ENCODE results near the gene ZNF732.
"Not testable (repeated sequence)": the region's sequence is repeated elsewhere in the genome, so short reads cannot be mapped to it uniquely, and the experiment has no call there.

Gene ZNF732

DNA sequence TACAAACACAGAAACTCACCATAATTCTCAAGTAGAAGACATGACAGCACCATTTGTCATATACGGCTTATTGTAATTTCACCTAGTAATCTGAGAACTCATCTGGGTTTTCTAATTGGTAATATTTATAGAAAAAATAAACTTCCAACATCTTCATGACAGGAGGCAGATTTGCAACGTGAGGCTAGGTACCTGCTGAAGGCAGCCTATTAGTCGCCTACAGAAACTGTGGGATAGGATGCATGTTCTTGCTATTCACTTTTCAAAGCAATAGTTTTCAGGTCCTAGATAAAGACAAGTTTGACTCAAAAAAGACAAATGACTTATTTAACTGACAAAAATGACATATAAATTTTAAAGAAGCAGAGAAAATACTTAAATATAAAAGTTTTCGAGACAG, 2.9 kb downstream of the ZNF732 start:
- no peaks in the 10 kb centered on the region for H3K36me3 ChIP-seq (ENCODE audit: insufficient read depth, low read length)
- H3K9ac ChIP-seq (ENCODE audit: low read depth, low read length), result no peak overlapping the region
- H3K9me3 ChIP-seq (ENCODE audit: control insufficient read depth, insufficient read depth, low read length), result peaks cover 2% of the 10 kb centered on the region; the same call in 1 of the 2 replicates
- no peaks in the 10 kb centered on the region for H3K4me1 ChIP-seq (ENCODE audit: insufficient read depth, low read length)

- peaks cover 9% of the 10 kb centered on the region; the same call in 1 of the 2 replicates for H3K9me3 ChIP-seq (ENCODE audit: control insufficient read depth, insufficient read depth, low read length)
- no peaks in the 10 kb centered on the region for H3K4me1 ChIP-seq (ENCODE audit: insufficient read depth, low read length)
- no peaks in the 10 kb centered on the region; the same call in 1 of the 2 replicates for H3K36me3 ChIP-seq (ENCODE audit: insufficient read depth, low read length)
- H3K9ac ChIP-seq (ENCODE audit: low read depth, low read length), result no peak overlapping the region
These were observed 10.5 kb downstream of the ZNF732 start for GRCh38 chr4:294732-295131.

DNA sequence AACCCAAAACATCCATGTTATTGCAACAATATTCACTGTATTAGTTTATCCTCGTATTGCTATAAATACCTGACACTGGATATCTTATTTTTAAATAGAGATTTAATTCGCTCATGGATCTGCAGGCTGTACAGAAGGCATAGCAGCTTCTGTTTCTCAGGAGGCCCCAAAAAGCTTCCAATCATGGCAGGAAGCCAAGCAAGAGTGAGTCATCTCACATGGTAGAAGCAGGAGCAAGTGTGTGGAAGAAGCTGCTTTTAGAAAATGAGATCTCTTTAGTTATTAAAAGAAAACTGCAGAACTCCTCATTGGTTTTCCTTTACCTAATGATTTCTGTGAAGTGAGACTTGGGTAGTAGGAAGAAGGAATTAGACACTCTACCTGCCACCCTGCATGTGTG, 16.4 kb downstream of the ZNF732 start:
- no peaks in the 10 kb centered on the region; the same call in 1 of the 2 replicates for H3K36me3 ChIP-seq (ENCODE audit: insufficient read depth, low read length)
- H3K9me3 ChIP-seq (ENCODE audit: control insufficient read depth, insufficient read depth, low read length), result peaks cover 6% of the 10 kb centered on the region; the same call in 1 of the 2 replicates

DNA sequence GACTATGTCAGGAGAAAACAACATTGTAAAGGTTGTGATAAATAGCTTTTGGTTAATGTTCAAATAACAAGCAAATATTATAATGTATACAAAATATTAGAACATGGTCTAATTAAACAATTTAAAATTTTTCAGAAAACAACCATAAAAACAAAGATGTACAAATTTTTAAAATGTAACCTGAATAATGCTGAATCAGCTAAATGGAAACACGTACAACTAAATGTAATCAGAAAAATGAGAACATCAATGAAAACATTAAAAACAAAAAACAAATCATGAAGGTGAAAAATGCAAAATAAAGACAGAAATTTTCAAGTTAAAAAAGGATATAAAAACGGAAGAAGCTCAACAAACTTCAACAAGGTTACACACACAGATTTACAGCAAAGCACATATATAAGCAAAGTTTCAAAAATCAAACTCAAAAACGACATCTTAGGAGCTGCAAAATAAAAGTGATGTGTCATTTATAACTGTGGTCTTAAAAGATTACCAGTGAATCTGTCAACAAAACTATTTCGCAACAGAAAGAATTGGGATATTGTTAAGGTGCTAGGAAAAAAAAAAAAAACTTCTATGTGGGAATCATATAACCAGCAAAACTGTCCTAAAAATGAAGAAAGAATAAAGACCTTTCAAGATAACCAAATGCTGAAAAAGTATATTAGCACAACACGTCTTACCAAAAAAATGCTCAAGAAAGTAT, 31.8 kb downstream of the ZNF732 start:
- Histone ChIP-seq H3K9me3 (ENCODE audit: control insufficient read depth, insufficient read depth, low read length) (peaks cover 33% of the 10 kb centered on the region), H3K36me3 (ENCODE audit: insufficient read depth, low read length) (no peaks in the 10 kb centered on the region; the same call in 1 of the 2 replicates), H3K4me1 (ENCODE audit: insufficient read depth, low read length) (no peaks in the 10 kb centered on the region), H3K9ac (ENCODE audit: low read depth, low read length) (no peak overlapping the region)

More for the DNA sequence above, 16.4 kb downstream of the ZNF732 start:
- Histone ChIP-seq H3K9ac (ENCODE audit: low read depth, low read length) (no peak overlapping the region), H3K4me1 (ENCODE audit: insufficient read depth, low read length) (no peaks in the 10 kb centered on the region)

DNA sequence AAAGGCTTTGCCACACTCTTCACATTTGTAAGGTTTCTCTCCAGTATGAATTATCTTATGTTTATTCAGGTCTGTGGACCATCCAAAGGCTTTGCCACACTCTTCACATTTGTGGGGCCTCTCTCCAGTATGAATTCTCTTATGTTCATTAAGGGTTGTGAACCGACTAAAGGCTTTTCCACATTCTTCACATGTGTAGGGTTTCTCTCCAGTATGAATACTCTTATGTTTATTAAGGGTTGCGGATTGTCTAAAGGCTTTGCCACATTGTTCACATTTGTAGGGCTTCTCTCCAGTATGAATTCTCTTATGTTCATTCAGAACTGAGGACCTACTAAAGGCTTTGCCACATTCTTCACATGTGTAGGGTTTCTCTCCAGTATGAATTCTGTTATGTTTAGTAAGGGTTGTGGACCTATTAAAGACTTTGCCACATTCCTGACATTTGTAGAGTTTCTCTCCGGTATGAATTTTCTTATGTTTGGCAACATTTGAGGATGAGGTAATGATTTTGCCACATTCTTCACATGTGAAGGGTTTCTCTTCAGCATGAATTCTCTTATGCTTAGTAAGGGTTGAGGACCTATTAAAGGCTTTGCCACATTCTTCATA, 33.7 kb downstream of the ZNF732 start:
- H3K9me3 ChIP-seq (ENCODE audit: control insufficient read depth, insufficient read depth, low read length), result peaks cover 36% of the 10 kb centered on the region
- H3K9ac ChIP-seq (ENCODE audit: low read depth, low read length), result no peak overlapping the region
- no peaks in the 10 kb centered on the region; the same call in 1 of the 2 replicates for H3K36me3 ChIP-seq (ENCODE audit: insufficient read depth, low read length)
- H3K4me1 ChIP-seq (ENCODE audit: insufficient read depth, low read length), result no peaks in the 10 kb centered on the region

DNA sequence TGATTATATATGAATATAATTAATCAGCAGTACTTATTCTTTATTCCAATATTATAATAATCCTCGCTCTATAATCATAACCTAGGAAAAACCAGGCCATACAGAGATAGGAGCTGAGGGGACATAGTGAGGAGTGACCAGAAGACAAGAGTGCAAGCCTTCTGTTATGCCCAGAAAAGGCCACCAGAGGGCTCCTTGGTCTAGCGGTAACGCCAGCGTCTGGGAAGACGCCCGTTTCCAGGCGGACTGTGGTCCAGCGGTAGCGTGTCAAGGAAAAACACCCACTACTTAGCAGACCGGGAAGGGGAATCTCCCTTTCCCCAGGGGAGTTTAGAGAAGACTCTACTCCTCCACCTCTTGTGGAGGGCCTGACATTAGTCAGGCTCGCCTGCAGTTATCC, 46.0 kb downstream of the ZNF732 start:
- H3K9ac ChIP-seq (ENCODE audit: low read depth, low read length); H3K4me1 ChIP-seq (ENCODE audit: insufficient read depth, low read length); H3K36me3 ChIP-seq (ENCODE audit: insufficient read depth, low read length): not testable (repeated sequence)
- H3K9me3 ChIP-seq (ENCODE audit: control insufficient read depth, insufficient read depth, low read length), result peaks cover 19% of the 10 kb centered on the region

DNA sequence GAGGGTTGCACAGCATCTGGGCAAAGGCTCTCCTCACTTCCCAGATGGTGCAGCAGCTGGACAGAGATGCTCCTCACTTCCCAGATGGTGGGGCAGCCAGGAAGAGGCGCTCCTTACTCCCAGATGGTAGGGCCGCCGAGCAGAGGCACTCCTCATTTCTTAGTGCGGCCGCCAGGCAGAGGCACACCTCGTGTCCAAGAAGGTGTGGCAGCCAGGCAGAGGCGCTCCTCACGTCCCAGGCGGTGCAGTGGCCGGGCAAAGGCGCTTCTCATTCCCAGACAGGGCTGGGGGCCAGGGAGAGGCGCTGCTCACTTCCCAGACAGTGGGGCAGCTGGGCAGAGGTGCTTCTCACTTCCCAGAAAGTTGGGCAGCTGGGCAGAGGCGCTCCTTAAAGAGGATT, 48.8 kb downstream of the ZNF732 start:
- Histone ChIP-seq H3K36me3 (ENCODE audit: insufficient read depth, low read length) (no peaks in the 10 kb centered on the region; the same call in 1 of the 2 replicates), H3K9me3 (ENCODE audit: control insufficient read depth, insufficient read depth, low read length) (peaks cover 30% of the 10 kb centered on the region), H3K9ac (ENCODE audit: low read depth, low read length) (no peak overlapping the region), H3K4me1 (ENCODE audit: insufficient read depth, low read length) (no peaks in the 10 kb centered on the region)

DNA sequence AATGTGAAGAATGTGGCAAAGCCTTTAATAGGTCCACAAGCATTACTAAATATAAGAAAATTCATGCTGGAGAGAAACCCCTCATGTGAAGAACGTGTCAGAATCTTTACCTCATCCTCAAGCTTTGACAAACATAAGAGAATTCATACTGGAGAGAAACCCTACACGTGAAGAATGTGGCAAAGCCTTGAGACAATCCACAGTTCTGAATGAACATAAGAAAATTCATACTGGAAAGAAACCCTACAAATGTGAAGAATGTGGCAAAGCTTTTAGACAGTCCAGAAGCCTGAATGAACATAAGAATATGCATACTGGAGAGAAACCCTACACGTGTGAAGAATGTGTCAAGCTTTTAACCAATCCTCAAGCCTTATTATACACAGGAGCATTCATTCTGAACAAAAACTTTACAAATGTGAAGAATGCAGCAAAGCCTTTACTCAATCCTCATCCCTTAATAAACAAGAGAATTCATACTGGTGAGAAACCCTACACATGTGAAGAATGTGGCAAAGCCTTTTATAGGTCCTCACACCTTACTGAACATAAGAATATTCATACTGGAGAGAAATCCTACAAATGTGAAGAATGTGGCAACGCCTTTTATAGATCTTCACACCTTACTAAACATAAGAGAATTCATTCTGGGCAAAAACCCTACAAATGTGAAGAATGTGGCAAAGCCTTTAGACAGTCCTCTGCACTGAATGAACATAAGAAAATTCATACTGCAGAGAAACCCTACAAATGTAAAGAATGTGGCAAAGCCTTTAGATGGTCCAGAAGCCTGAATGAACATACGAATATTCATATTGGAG, 51.1 kb downstream of the ZNF732 start:
- H3K9ac ChIP-seq (ENCODE audit: low read depth, low read length), result no peak overlapping the region
- no peaks in the 10 kb centered on the region for H3K4me1 ChIP-seq (ENCODE audit: insufficient read depth, low read length)
- H3K36me3 ChIP-seq (ENCODE audit: insufficient read depth, low read length), result no peaks in the 10 kb centered on the region
- H3K9me3 ChIP-seq (ENCODE audit: control insufficient read depth, insufficient read depth, low read length), result peaks cover 23% of the 10 kb centered on the region

DNA sequence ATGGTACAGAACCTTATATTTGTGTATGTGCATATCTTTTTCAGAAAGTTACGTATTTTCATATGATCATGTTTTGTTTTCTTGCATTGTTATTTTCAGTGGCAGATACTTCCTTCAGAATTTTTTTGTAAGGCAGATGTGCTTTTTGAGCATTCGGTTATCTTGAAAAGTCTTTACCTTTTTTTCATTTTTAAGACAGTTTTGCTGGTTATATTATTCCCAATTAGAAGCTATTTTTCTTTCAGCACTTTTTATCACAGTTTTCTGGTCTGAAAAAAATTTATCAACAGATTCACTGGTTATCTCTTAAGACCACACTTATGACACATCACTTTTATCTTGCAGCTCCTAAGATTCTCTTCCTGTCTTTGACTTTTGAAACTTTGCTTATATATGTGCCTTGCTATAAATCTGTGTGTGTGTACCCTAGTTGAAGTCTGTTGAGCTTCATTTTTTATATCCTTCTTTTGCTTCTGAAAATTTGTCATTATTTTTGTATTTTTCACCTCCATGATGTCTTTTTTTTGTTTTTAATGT, 53.1 kb downstream of the ZNF732 start:
- peaks cover 27% of the 10 kb centered on the region for H3K9me3 ChIP-seq (ENCODE audit: control insufficient read depth, insufficient read depth, low read length)
- no peak overlapping the region for H3K9ac ChIP-seq (ENCODE audit: low read depth, low read length)
- no peaks in the 10 kb centered on the region for H3K36me3 ChIP-seq (ENCODE audit: insufficient read depth, low read length)
- H3K4me1 ChIP-seq (ENCODE audit: insufficient read depth, low read length), result no peaks in the 10 kb centered on the region

- H3K4me1 ChIP-seq (ENCODE audit: insufficient read depth, low read length), result no peaks in the 10 kb centered on the region
- no peaks in the 10 kb centered on the region; the same call in 1 of the 2 replicates for H3K36me3 ChIP-seq (ENCODE audit: insufficient read depth, low read length)
- no peak overlapping the region for H3K9ac ChIP-seq (ENCODE audit: low read depth, low read length)
- peaks cover 19% of the 10 kb centered on the region for H3K9me3 ChIP-seq (ENCODE audit: control insufficient read depth, insufficient read depth, low read length)
These were observed 60.8 kb downstream of the ZNF732 start for GRCh38 chr4:244471-244870.

GRCh38 chr4:243426-243825, 61.8 kb downstream of the ZNF732 start:
- peaks cover 21% of the 10 kb centered on the region for H3K9me3 ChIP-seq (ENCODE audit: control insufficient read depth, insufficient read depth, low read length)
- H3K4me1 ChIP-seq (ENCODE audit: insufficient read depth, low read length), result no peaks in the 10 kb centered on the region
- no peak overlapping the region for H3K9ac ChIP-seq (ENCODE audit: low read depth, low read length)
- H3K36me3 ChIP-seq (ENCODE audit: insufficient read depth, low read length), result no peaks in the 10 kb centered on the region; the same call in 1 of the 2 replicates

- Histone ChIP-seq H3K9ac (ENCODE audit: low read depth, low read length) (no peak overlapping the region), H3K9me3 (ENCODE audit: control insufficient read depth, insufficient read depth, low read length) (peaks cover 20% of the 10 kb centered on the region), H3K4me1 (ENCODE audit: insufficient read depth, low read length) (no peaks in the 10 kb centered on the region), H3K36me3 (ENCODE audit: insufficient read depth, low read length) (no peaks in the 10 kb centered on the region; the same call in 1 of the 2 replicates)
These were observed 63.0 kb downstream of the ZNF732 start for GRCh38 chr4:242121-242848.

GRCh38 chr4:241411-241810, 63.9 kb downstream of the ZNF732 start:
- H3K9me3 ChIP-seq (ENCODE audit: control insufficient read depth, insufficient read depth, low read length), result peaks cover 20% of the 10 kb centered on the region
- not testable (repeated sequence) for H3K36me3 ChIP-seq (ENCODE audit: insufficient read depth, low read length); H3K9ac ChIP-seq (ENCODE audit: low read depth, low read length); H3K4me1 ChIP-seq (ENCODE audit: insufficient read depth, low read length)

- no peak overlapping the region for H3K9ac ChIP-seq (ENCODE audit: low read depth, low read length)
- no peaks in the 10 kb centered on the region; the same call in 1 of the 2 replicates for H3K36me3 ChIP-seq (ENCODE audit: insufficient read depth, low read length)
- no peaks in the 10 kb centered on the region for H3K4me1 ChIP-seq (ENCODE audit: insufficient read depth, low read length)
- H3K9me3 ChIP-seq (ENCODE audit: control insufficient read depth, insufficient read depth, low read length), result peaks cover 11% of the 10 kb centered on the region; the same call in 1 of the 2 replicates
These were observed 69.2 kb downstream of the ZNF732 start for GRCh38 chr4:236028-236427.

Data from ES-I3 (cell line).